Vagina (tissue), 2 donors: ENCODE data around the gene STX10. TPM values are rescaled to one million over a fixed set of nuclear protein-coding genes. Genes with fewer than 3 reads are reported as not detected.

Experiments
- DNase-seq, 2 donors: peaks; one replicate each; pipeline ENCODE4 v3.0.0-alpha.2; 2017; ENCODE audit errors: extremely low spot score in 2 of 2
- H3K27ac ChIP-seq: fragments of 200-600 bp; sonication (generic); one replicate; pipeline ENCODE4 v1.5.1; 2019
- H3K27me3 ChIP-seq: fragments of 200-600 bp; sonication (generic); one replicate; pipeline ENCODE4 v1.5.1; 2019
- H3K36me3 ChIP-seq, 2 donors: fragments of 200-600 bp; sonication (generic); one replicate each; pipeline ENCODE4 v1.5.1; 2017 to 2019
- H3K4me1 ChIP-seq: fragments of 200-600 bp; sonication (generic); one replicate; pipeline ENCODE4 v1.5.1; 2019
- H3K4me3 ChIP-seq, 2 donors: fragments of 200-600 bp; sonication (generic); 1 replicate in 1 of 2; 2 replicates in 1 of 2; pipeline ENCODE4 v1.5.1; 2016 to 2019
- H3K9me3 ChIP-seq: fragments of 200-600 bp; sonication (generic); one replicate; pipeline ENCODE4 v1.5.1; 2019
- CTCF ChIP-seq, 3 experiments: fragments of 450-650 bp in 2 of 3; fragments of 200-600 bp in 1 of 3; sonication (generic) in 1 of 3; IDR thresholded peaks; one replicate each; pipeline ENCODE4 v1.5.1; 2017 to 2019; ENCODE audit warnings: antibody characterized with exemption in 3 of 3, mild to moderate bottlenecking in 2 of 3, moderate library complexity in 2 of 3
- POLR2A ChIP-seq, 2 donors: fragments of 450-650 bp; IDR thresholded peaks; one replicate each; pipeline ENCODE4 v1.6.1; 2017; ENCODE audit warnings: antibody characterized with exemption in 2 of 2, mild to moderate bottlenecking in 2 of 2, moderate library complexity in 2 of 2
- POLR2AphosphoS5 ChIP-seq, 2 donors: sonication (generic); formaldehyde crosslinking; IDR thresholded peaks; one replicate each; pipeline ENCODE4 v1.9.0; 2017; ENCODE audit warnings: antibody characterized with exemption in 2 of 2, mild to moderate bottlenecking in 2 of 2, low read depth in 1 of 2; ENCODE audit not compliant: insufficient read depth in 1 of 2
- intact Hi-C: fragments of 100-400 bp; cut with DNase I; formaldehyde crosslinking; loops from one replicate; pipeline ENCODE4 v1.15.1; 2023
- total RNA-seq: library from RNA; depleted of rRNA; stranded (reverse); fragments of >200 nt; gene quantifications from one replicate; pipeline ENCODE4 v1.2.3, GENCODE V29; 2016

The STX10 gene
- total RNA-seq, 1 donor from 2014 or later: 71.5 TPM

DNA sequence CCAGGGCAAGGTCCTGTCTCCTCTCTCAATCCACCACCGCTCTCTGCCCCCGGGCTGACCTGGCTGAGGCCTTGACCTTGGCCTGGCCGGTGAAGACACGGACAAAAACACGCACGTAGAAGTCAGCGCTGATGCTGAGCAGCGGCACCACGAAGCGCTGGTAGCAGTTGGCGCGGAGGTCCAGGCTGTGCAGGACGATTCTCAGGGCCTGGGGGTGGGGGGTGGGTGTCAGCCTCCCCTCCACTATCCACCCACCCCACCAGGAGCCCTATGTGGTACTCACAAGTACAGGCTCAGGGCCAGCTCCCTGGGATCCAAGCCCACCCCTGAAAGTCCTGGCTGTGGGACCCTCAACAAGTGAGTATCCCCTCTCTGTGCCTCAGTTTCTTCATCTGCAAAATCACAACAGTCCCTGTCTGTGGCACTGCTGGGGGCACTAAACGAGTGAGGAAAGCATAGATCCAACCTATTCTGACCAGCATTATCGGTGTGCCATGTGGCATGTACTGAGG lies 40.0 kb downstream of the STX10 start:
- no peaks in the 10 kb centered on the region for H3K9me3 ChIP-seq

DNA sequence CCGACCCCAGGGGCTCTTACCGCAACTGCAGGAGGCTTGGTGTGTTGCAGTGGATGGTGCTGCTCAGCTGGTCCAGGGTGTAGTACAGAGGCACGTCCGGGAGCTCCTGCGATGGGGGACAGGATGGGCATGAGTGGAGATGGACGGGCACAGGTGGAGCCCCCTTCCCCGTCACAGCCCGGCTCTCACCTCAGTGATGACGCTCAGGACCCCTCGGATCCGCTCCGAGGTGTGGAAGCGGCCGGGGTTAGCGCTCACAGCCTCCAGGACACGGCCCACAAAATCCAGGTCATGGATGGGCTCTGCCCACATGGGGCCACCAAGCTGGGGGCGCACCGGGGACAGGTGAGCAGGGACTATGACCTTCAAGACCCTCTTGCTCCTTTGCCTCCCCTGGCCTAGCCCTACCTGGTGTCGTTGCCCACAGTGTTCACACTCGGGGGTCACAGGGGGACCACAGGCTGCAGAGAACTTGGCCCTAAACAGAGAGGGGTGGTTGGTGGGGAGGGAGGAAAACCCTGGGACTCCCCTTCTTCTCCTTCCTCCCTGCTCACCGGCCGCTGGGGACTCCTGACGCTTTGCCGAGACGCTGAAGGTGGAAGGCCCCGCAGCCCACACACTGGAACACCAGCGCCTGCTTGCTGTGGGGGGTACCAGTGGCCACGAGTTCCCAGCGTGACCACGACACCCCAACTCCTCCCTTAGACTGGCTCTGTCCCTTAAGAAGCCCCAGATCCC lies 40.6 kb downstream of the STX10 start:
- intact Hi-C loops: no loop called here
- no peak for DNase-seq
- H3K4me1 ChIP-seq: peaks cover 5% of the 10 kb centered on the region
- H3K36me3 ChIP-seq: peaks cover 0 to 35% of the 10 kb centered on the region in 2 donors
- no peak overlapping the region for H3K4me3 ChIP-seq
- no peaks in the 10 kb centered on the region for H3K27me3 ChIP-seq
- H3K27ac ChIP-seq: no peak overlapping the region
- no peaks in the 10 kb centered on the region for H3K9me3 ChIP-seq
- TF ChIP-seq POLR2AphosphoS5 (IDR thresholded peaks at IDR 0.05; ENCODE audit: insufficient read depth in 1 of 2, low read depth in 1 of 2): no peak
- no peak for TF ChIP-seq CTCF (IDR thresholded peaks at IDR 0.05)
- TF ChIP-seq POLR2A (IDR thresholded peaks at IDR 0.05): no peak

More for the DNA sequence above, 40.0 kb downstream of the STX10 start:
- Histone ChIP-seq H3K27ac (no peak overlapping the region), H3K4me1 (peaks cover 5% of the 10 kb centered on the region), H3K27me3 (no peaks in the 10 kb centered on the region), H3K4me3 (no peak overlapping the region), H3K36me3 (peaks cover 0 to 35% of the 10 kb centered on the region in 2 donors)
- intact Hi-C loops: no loop called here
- no peak for TF ChIP-seq CTCF (IDR thresholded peaks at IDR 0.05)
- DNase-seq: no peak

DNA sequence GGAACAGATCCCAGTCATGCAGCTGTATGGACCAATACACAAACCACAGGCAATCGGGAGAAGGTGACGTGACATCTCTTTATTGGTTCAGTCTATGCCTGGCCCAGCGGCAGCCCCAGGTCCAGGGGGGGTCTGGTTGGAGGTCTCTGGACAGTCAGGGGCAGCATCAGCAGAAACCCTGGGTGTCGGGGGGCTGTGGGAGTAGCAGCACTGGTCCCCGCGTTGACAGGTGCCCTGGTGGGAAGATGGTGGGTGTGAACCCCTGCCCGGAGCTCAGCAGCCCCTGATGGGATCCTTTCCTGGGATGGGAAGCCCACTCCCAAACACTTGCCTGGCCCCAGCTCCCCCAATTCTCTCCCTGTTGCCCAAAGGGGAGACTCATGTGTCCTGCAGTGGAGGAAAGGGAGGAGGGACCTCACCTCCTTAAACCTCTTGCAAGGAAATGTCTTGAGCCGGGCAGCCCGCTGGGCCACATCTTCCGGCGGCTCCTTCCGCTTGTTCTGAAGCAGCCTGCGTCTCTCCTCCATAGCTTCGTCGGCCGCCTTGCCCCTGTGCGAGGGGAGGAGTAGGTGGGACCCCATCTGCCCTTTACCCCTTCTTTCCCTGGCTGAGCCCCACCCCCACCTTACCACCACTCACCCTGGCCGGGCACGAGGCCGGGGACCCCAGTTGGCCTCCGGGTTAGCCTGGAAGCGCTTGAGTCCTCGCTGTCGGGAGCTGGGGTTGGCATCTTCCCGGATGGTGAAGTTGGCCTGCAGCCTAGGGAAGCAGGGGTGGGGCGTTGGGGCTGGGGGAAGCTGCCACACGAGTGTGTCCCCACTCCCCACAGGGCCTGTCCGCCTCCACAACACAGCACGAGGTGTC lies 45.1 kb downstream of the STX10 start:
- Histone ChIP-seq H3K4me1 (peaks cover 42% of the 10 kb centered on the region), H3K9me3 (no peaks in the 10 kb centered on the region), H3K36me3 (peaks cover 0 to 14% of the 10 kb centered on the region in 2 donors), H3K27ac (peak overlapping the region; percentile 28), H3K27me3 (no peaks in the 10 kb centered on the region), H3K4me3 (peak overlapping the region in 1 of 2 donors; percentile 18)
- TF ChIP-seq POLR2AphosphoS5 (IDR thresholded peaks at IDR 0.05; ENCODE audit: insufficient read depth in 1 of 2, low read depth in 1 of 2) (no peak), POLR2A (IDR thresholded peaks at IDR 0.05) (no peak), CTCF (IDR thresholded peaks at IDR 0.05) (no peak)
- DNase-seq: peak in 1 of 2 donors; percentile 87
- intact Hi-C loops: loop anchor here (5.0 kb wide), 1 partner anchor 47 kb away; the partner anchor contains the start of genes IER2 and STX10

- Histone ChIP-seq H3K4me3 (peak overlapping the region in 1 of 2 donors; percentile 18), H3K27ac (peak overlapping the region; percentile 28), H3K36me3 (peaks cover 0 to 7% of the 10 kb centered on the region in 2 donors), H3K27me3 (no peaks in the 10 kb centered on the region), H3K4me1 (peaks cover 47% of the 10 kb centered on the region), H3K9me3 (no peaks in the 10 kb centered on the region)
- TF ChIP-seq CTCF (IDR thresholded peaks at IDR 0.05) (peak; percentile 32 to 70 (median 33)), POLR2A (IDR thresholded peaks at IDR 0.05) (no peak), POLR2AphosphoS5 (IDR thresholded peaks at IDR 0.05; ENCODE audit: insufficient read depth in 1 of 2, low read depth in 1 of 2) (peak in 1 of 2 donors; percentile 84)
- peak in 1 of 2 donors; percentile 84 for DNase-seq
- intact Hi-C loops: loop anchor here (5.0 kb wide), 1 partner anchor 48 kb away; the partner anchor contains the start of genes IER2 and STX10
Observed at GRCh38 chr19:13104360-13104847, 45.8 kb downstream of the STX10 start.
